T-helper 2 cell (primary cell): Measurements from ENCODE around the gene MON2.
"Not testable (repeated sequence)": the region's sequence is repeated elsewhere in the genome, so short reads cannot be mapped to it uniquely, and the experiment has no call there.

Experiments used
- DNase-seq, 5 experiments: peaks; one replicate each; pipeline versions ENCODE4 v3.0.0 to v3.0.0-alpha.2; 2012 to 2022

MON2 gene

GRCh38 chr12:62559366-62559765 lies 92.7 kb downstream of the MON2 start:
- not testable (repeated sequence) for DNase-seq

- no peak for DNase-seq
Observed at GRCh38 chr12:62562846-62563245, 96.2 kb downstream of the MON2 start.

GRCh38 chr12:62575036-62575435 lies 108.4 kb downstream of the MON2 start:
- DNase-seq: no peak

GRCh38 chr12:62576503-62576902 lies 109.9 kb downstream of the MON2 start:
- no peak for DNase-seq

GRCh38 chr12:62578726-62579125 lies 112.1 kb downstream of the MON2 start:
- no peak for DNase-seq

GRCh38 chr12:62581288-62582064 lies 114.8 kb downstream of the MON2 start:
- peak in 2 of 5 experiments; percentile 13 to 59 for DNase-seq

- no peak for DNase-seq
Observed at GRCh38 chr12:62582065-62582366, 115.4 kb downstream of the MON2 start.

GRCh38 chr12:62584619-62585018 lies 118.0 kb downstream of the MON2 start:
- DNase-seq: no peak

- no peak for DNase-seq
Observed at GRCh38 chr12:62586850-62587249, 120.2 kb downstream of the MON2 start.

- DNase-seq: no peak
Observed at GRCh38 chr12:62588916-62589315, 122.3 kb downstream of the MON2 start.

- DNase-seq: no peak
Observed at GRCh38 chr12:62597253-62597652, 130.6 kb downstream of the MON2 start.

GRCh38 chr12:62598846-62599245 lies 132.2 kb downstream of the MON2 start:
- DNase-seq: no peak

- DNase-seq: no peak
Observed at GRCh38 chr12:62599854-62600437, 133.3 kb downstream of the MON2 start.

- no peak for DNase-seq
Observed at GRCh38 chr12:62601765-62602164, 135.1 kb downstream of the MON2 start.

- peak; percentile 69 to 95 (median 79) for DNase-seq
Observed at GRCh38 chr12:62602255-62603060, 135.8 kb downstream of the MON2 start.

GRCh38 chr12:62603061-62603810 lies 136.6 kb downstream of the MON2 start:
- DNase-seq: peak; percentile 58 to 92 (median 74)

- DNase-seq: no peak
Observed at GRCh38 chr12:62603811-62604098, 137.1 kb downstream of the MON2 start.

- DNase-seq: peak in 1 of 5 experiments; percentile 33
Observed at GRCh38 chr12:62604373-62604772, 137.7 kb downstream of the MON2 start.

- DNase-seq: peak in 3 of 5 experiments; percentile 10 to 73 (median 31)
Observed at GRCh38 chr12:62604871-62605270, 138.2 kb downstream of the MON2 start.

- no peak for DNase-seq
Observed at GRCh38 chr12:62605981-62606380, 139.4 kb downstream of the MON2 start.

- DNase-seq: no peak
Observed at GRCh38 chr12:62606654-62607053, 140.0 kb downstream of the MON2 start.

GRCh38 chr12:62613081-62613480 lies 146.5 kb downstream of the MON2 start:
- DNase-seq: no peak

GRCh38 chr12:62618319-62618718 lies 151.7 kb downstream of the MON2 start:
- no peak for DNase-seq
